ENCODE data around the gene IL17C.
"Not testable (repeated sequence)": the region's sequence is repeated elsewhere in the genome, so short reads cannot be mapped to it uniquely, and the experiment has no call there.

Gene IL17C, protein sequence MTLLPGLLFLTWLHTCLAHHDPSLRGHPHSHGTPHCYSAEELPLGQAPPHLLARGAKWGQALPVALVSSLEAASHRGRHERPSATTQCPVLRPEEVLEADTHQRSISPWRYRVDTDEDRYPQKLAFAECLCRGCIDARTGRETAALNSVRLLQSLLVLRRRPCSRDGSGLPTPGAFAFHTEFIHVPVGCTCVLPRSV

DNA sequence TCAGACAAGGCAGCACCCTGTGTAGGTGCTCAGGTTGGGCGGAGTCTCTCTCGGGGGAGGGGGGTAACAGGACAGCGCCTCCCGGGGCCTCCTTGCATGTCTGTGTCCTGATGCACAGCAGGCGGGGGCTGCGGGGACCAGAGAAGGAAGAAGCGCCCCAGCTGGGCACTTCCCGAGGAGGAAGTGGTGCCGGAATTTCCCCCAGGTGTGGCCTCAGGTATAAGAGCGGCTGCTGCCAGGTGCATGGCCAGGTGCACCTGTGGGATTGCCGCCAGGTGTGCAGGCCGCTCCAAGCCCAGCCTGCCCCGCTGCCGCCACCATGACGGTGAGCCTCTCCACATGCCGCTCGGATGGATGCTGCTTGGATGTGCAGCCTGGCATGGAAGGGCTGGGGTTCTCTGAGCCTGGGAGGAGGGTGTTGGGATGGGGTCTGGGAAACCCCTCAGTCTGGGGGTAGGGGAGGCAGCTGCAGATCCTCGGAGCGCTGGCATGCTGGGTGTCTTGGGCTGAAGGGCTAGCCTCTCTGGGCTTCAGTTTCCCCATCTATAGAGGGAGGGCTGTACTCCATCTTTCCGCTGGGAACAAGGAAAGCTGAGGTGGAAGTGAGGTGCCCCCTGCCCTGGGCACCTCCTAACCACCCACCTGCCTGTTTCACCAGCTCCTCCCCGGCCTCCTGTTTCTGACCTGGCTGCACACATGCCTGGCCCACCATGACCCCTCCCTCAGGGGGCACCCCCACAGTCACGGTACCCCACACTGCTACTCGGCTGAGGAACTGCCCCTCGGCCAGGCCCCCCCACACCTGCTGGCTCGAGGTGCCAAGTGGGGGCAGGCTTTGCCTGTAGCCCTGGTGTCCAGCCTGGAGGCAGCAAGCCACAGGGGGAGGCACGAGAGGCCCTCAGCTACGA is at the start of gene IL17C:
TSS of gene IL17C (plus strand) at position 250 of the 908 bp plus-strand sequence. CDS start at position 320, 70 bp downstream.
- peak; percentile 48 to 67 for DNase-seq

DNA sequence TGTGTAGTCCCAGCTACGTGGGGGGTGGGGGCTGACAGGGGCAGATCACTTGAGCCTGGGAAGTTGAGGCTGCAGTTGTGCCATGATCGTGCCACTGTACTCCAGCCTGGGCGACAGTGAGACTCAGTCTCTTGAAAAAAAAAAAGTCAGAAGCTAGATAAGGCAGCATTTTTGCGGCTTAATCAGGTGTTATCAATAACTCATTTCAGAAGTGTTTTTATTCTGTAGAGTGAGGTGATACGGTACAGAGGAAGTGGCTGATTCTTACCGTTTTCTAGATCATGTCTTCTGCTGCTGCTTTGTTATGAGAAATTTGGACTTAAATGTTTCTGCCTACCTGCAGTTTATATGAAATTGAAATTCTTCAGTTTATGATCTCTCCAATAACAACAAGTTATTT is 49.6 kb upstream of the IL17C start:
- no peak for DNase-seq

DNA sequence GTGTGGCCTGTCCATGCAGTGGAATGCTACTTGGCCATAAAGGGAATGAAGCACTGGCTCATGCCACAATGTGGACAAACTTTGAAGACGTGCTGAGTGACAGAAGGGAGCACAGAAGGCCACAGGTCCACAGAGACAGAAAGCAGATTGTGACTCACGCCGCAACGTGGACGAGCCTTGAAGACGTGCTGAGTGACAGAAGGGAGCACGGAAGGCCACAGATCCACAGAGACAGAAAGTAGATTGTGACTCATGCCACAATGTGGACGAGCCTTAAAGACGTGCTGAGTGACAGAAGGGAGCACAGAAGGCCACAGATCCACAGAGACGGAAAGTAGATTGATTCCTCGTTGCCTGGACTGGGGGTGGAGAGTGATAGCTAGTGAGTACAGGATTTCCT is 48.9 kb upstream of the IL17C start:
- no peak for DNase-seq

DNA sequence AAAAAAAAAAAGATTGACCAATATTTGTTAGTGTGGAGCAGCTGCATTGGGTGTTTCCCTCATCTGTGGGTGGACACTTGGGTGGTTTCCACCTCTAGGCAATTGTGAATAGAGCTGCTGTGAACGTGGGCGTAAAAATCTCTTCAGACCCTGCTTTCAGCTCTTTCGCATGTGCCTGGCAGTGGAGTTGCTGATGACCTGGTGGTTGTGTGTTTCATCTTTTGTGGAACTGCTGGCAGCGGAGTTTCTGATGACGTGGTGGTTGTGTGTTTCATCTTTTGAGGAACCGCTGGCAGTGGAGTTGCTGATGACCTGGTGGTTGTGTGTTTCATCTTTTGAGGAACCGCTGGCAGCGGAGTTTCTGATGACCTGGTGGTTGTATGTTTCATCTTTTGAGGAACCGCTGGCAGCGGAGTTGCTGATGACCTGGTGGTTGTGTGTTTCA is 46.8 kb upstream of the IL17C start:
- DNase-seq: no peak

DNA sequence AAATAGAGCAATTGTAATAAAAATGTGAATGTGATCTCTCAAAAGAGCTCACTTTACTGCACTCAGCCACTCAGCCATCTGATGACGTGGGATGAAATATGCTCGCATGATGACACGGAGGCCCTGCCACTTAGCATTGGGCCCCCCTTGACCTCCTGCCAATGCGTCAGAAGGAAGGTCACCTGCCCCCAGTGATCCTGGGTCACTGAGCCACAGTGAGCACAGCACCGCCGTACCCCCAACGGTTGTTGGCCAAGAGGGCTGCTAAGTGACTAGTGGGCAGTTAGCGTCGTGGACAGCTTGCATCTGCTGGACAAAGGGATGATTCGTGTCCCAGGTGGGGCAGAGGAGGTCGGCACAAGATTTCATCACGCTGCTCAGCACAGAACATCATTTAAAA is 45.3 kb upstream of the IL17C start:
- no peak for DNase-seq

DNA sequence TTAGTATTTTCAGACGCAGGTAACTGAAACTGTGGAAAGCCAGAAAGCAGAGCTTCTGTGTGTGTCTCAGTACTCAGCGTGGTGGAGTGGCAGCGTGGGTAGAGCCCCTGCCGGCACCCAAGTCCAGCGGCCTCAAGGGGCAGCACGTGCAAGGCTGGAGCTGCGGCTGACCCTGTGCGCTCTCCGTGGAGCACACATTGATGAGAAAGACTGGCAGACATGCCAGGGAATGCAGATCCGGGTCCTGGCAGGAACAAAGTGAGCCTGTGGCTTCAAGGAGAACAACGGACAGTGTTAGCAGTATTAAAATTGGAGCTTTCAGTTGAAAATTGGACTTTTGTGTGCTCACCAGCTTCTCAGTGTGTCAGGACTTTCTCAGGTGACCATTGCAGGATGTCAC is 44.9 kb upstream of the IL17C start:
- no peak for DNase-seq

DNA sequence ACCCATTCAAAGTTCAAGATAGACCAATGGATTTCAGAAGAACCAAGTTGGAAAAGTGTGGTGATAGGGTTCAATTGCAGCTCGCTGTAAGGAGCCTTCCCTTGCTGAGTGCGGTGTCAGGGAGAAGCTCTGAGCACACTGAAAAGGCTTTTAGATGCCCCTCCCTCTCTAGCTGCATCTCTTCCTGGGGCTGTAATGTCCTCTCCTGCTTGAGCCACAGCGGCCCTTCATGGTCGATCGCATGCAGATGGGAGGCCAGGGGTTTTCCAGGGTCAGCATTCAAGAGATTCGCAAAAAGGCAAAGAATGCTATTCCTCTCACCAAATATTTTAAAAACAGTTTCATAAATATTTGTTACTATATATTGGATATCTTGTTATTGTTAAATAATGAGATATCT is 44.5 kb upstream of the IL17C start:
- DNase-seq: no peak

DNA sequence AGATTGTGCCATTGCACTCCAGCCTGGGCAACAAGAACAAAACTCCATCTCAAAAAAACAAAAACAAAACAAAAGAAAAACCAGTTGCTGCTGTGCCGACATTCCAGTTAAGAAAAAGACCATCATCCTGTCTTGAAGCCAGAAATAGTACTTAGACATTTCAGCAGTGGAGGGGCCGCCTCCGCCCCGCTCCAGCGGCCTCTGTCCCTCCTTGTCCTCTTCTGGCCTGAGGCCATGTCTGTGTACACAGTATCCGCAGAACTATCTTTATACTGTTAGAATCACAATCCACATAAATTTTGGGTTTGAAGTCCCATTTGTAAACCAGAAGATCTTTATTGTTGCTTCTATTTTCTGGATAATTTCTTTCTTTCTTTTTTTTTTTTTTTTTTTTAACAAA is 43.3 kb upstream of the IL17C start:
- DNase-seq: no peak

DNA sequence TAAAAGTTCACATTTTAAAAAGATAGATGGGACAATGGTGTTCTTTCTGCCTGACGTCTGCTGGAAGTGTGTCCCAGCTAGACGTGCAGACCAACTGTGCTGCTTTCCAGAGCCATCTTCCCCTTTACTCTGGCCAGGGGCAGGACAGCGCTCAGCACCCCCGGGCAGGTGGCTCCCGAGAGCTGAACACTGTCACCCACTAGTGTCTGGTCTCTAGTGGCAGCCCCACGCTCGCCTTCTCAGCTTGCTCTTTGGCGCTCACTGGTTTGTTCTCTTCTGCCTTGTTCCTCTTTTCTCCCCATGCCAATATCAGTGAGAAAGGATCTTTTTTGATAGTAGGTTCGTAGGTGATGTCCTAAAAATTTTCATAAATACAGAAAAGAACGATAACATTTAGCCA is 42.5 kb upstream of the IL17C start:
- DNase-seq: no peak

DNA sequence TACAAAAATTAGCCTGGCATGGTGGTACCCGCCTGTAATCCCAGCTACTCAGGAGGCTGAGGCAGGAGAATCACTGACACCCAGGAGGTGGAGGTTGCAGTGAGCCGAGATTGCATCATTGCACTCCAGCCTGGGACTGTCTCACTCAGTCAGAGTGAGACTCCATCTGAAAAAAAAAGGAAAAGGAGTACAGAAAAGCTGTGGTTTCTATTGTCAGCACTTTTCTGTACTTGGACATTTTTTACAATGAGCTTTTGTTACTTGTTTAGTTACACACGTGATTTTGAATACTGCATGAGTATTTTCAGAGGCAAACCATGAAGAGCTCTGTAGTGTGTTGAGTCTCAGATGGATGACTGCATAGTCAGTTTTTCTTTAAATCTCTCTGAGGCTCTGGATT is 41.9 kb upstream of the IL17C start:
- no peak for DNase-seq

DNA sequence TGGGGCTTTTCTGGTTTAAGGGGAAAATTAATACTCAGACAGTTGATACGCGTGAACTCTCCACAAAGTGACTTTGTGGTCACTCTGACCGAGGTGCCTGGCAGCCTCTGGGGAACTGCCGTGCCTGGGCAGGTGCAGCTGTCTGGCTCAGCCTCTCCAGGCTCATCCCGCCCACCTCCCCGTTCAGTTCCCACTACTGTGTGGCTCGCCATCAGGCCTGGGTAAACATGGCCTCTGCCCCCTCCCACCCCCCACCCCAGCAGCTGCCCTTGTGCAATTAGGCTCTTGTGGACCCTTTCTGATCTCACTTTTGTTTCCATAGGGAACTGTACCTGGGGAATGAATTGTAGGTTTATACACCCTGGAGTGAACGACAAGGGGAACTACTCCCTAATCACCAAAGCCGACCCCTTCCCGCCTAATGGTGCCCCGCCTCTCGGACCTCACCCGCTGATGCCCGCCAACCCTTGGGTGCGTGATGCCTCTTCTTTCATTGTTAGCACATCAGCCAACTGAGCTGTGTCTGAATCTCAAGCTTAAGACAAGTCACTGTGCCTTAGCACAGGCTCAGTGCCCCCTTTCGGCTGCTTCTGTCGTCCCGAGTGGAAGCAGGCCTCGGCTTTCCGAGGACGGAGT is 40.4 kb upstream of the IL17C start:
- DNase-seq: no peak

DNA sequence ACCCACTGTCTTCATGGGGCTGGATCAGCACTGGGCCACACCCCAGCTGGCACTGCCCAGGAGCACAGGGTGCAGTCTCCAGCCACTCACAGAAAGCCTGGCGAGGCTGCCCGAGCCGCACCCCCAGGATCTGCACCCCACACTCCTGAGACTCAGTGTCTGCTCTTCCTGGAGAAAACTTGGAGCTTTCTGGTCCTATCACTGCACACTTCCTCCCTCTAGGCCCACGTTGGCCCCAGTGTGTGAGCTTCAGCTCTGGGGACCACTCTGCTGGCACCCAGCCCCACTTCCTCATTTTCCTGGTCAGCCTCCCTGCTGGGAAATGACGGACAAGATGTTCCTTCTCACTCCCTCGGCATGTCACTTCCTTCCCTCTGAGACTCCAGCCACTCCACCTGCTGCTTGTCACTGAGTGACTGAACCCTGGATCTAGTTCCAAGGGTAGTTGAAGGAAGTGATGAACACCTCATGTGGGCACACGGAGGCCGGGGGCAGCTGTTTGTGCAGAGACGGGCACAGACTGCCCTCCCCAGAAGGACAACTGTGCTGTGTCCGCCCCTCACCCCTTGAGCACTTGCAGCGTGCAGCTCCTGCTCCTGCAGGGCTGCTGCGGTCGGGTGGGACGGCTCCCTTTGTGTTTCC is 39.2 kb upstream of the IL17C start:
- no peak for DNase-seq

DNA sequence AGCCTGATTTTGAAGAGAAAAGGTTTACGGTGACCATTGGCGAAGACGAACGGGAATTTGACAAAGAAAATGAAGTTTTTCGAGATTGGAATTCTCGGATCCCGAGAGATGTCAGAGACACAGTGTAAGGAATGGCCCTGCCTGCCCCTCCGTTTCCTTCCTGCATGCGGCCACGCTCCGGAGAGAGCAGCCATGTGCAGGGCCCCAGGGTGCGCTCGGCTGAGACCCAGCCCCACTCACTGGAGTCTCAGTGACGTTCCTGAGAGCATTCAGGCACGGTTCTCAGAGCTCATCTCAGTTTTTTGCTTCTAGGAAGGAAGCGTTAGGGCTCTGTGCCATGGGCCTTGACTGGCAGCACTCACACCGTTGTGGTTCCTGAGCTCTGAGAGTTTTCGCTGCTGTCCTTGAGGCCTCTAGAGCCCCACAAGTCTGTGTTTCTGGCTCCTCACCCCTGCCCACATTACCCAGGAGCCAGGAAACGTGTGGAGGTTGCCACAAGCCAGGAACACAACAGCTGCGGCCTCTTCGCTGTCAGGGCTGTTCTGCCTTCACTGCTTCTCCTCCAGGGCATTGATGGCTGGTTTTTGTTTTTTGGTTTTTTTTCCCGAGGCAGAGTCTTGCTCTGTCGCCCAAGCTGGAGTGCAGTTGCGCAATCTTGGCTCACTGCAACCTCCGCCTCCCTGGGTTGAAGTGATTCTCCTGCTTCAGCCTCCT is 38.4 kb upstream of the IL17C start:
- DNase-seq: no peak

DNA sequence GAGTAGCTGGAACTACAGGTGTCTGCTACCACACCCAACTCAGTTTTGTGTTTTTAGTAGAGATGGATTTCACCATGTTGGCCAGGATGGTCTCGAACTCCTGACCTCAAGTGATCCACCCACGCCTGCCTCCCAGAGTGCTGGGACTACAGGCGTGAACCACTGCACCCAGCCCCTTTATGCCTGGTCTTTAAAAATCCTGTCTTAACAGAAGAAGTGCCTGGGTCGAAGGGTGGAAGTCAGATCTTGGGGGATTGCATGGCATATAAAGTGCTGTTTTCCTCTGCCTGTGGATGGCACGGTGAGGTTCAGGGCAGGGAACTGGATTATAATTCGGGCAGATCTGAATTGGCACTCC is 37.9 kb upstream of the IL17C start:
- no peak for DNase-seq

DNA sequence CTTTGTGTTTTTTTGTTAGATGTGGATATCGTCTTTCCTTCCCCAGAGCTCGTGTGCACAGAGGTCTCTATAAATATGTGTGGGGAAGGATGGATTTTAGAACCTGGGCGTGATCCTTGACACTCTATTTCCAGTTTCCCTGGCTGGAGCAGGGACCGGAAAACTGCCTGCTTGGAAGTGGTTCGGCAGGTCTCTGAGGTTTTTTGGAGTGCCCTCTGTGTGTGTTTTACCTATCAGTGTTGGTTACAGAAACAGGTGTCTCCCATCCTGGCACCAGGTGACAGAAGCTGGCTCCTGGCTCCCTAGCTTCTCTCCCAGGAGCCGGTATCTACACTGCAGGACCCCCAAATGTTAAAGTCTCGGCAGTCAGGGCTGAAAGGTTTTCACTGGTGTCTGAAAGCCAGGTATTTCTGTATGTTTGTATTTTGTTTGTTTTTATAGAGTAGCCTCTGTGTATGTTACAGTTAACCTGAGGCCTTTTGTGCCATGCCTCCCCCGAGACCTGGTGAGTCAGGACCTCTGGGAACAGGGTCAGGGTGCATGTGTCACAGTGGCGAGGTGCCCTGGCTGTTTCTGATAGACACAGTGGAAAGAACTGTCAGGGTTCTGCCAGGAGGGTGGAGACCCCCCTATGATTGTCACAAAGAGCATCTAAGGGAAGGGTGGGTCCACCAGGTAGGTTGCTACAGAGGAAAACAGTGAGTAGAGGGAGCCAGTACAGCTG is 36.9 kb upstream of the IL17C start:
- no peak for DNase-seq

DNA sequence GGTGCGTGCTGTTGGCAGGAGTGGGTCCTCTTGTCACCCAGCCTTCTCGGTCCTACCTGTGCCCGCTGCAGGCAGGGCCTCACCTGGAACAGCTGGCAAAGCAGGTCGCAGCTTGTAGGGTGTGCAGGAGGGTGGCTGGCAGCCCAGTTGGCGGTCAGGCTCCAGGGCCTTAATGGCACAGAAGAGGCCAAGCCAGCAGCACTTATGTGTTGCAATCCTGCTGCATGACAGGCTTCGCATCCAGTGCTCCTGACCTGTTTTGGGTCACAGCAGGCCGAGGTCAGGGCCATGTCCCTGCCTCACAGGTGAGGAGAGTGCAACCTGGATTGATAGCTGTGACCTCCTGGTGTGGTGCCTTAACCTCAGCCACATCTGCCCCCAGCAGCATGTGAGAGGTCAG is 36.3 kb upstream of the IL17C start:
- no peak for DNase-seq

DNA sequence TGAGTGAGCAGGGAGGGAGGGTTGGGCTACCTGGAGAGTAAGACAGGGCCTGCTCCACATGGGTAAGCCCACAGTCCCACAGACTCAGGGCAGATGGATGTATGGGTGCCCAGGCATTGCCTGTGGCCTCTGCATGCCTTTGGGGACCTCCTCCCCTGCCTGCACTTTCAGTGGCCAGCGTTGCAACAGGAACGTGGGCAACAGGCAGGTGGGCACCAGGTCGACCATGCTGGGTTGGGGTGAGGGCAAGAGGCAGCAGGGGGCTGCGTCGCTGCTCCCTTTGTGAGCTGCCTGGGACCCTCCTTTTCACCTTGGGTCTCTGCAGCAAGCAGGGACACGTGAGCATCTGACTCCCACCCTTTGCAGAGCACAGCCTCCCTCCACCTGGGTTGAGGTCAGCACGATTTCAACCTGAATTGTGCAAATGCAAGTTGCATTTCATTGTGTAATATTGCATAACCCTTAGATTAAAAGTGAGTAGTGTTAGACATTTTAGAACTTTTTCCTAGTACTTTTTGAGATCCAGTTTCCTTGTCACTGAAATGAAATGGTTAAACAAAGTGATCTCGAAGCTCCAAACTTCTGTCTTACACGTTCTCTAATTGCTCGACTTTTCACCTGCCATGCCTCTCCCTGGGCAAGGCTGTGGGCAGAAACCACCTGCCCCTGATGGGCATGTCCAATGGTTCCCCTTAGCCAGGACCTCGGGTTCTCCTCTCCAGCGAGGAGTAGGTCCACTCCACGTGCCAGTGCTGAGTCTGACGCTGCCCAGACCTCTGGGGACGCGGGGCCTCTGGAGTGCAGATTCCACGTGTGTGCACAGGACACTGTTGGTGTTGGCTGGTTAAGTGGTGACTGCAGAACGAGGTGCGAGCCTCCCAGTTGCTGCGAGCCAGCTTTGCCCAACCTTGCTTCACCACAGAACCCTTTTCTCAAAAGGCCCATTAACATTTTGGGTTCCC is 32.9 kb upstream of the IL17C start:
- DNase-seq: no peak

DNA sequence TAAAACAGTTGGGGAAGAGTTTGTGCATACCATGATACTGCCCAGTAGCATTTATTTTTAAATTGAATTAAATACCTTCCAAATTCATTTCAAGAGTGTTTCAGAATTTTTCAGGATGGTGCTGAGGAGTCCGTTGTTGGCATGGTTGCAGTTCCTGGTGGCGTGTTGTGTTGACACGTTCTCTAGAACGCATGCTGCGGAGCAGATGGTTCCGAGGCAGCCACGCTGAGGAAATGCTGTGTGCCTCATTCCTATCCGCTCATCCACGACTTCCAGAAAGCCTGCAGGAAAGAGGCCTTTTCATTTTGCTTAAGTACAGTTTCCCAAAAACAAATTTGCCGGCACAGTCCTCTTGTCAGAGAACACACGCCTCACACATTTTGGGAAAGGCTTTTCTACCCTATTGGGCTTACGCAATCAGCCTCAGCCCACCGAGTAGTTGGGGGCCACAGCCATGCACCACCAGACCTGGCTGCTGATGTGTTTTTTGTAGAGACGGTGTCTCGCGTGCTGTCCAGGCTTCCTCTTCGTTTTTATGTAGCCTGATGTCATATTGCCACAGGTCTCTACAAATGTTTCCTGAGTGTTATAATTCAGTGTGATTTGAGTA is 32.1 kb upstream of the IL17C start:
- no peak for DNase-seq

DNA sequence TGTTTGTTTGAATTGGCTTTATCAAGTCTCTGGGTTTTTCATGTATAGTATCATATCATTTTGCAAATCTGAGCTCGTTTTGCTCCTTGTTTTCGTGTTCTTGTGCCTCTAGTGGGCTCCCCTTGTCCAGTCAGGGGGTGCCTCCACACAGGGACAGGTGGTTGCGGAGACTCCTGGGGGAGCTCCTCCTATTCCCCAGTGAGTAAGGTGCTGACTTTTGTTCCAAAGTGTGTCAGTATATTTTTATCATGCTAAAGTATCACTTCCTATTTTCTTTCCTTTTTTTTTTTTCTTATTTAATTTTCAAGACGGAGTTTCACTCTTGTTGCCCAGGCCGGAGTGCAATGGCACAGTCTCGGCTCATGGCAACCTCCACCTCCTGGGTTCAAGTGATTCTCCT is 30.3 kb upstream of the IL17C start:
- DNase-seq: no peak

DNA sequence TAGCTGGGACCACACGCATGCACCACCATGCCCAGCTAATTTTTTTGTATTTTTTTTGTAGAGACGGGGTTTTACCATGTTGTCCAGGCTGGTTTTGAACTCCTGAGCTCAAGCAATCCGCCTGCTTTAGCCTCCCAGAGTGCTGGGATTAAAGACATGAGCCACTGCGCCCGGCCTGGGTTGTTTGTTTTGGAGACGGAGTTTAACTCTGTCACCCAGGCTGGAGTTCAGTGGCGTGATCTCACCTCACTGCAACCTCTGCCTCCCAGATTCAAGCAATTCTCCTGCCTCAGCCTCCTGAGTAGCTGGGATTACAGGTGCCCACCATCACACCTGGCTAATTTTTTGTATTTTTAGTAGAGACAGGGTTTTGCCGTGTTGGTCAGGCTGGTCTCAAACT is 28.9 kb upstream of the IL17C start:
- DNase-seq: not testable (repeated sequence)

DNA sequence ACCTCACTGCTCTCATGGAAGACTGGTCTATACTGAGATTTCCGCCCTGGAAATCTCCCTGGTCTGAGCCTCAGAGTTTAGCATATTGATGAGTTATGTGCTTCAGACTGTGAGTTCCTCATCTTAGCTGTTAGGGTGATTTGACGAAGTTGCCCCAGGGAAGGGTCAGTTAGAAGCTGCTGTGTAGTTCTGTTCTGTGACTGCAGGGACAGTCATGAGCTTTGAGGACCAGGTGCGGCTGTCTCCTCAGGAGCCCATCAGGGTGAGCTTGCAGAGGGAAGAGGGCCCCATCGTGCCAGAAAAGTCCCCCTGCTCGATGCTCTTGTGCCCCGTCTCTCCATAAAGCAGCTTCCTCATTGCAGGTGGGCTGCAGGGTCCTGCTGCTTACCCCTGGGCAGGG is 28.3 kb upstream of the IL17C start:
- no peak for DNase-seq
